GM19395 (cell line): Measurements from ENCODE around the gene NANS.
"Not testable (repeated sequence)": the region's sequence is repeated elsewhere in the genome, so short reads cannot be mapped to it uniquely, and the experiment has no call there.

Source experiments
- ATAC-seq: cut with Tn5 transposase; IDR thresholded peaks from one replicate; pipeline ENCODE4 v1.9.1; 2021; ENCODE audit warnings: mild to moderate bottlenecking, moderate library complexity; ENCODE audit not compliant: unreplicated experiment

NANS gene

DNA sequence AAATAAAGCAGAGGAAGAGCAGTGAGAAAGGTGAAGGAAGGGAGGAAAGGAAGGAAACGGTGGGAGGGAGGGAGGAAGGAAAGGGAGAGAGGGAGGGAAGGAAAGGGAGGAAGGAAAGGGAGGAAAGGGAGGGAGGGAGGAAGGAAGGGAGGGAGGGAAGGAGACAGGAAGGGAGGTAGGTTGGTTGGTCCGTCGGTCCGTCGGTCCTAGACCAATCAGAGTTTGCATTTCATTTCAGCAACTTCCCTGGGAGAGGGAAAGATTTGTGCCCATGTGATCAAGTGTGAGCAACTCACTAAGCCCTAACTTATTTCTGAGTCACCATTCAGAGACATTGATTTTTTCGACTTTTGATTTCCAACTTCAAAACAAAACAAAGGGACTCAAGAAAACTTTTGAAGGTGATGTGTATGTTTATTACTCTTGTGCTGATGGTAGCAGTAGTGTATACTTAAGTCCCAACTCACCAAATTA lies 18.8 kb downstream of the NANS start:
- ATAC-seq: no peak

DNA sequence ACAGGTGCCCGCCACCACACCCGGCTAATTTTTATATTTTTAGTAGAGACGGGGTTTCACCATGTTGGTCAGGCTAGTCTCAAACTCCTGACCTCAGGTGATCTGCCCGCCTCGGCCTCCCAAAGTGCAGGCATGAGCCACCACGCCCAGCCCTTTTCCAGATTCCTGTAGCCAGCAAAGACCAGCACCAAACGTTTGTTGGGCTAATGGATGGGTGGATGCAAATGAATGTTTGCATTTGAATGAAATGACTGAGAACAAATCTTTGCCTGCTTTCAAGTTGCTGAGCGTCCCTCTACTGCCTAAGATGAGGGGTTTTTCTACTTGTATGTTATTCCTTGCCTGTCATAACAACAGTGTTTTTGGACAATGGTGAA lies 20.0 kb downstream of the NANS start:
- not testable (repeated sequence) for ATAC-seq

- no peak for ATAC-seq
Measured at GRCh38 chr9:98078895-98079294, 22.4 kb downstream of the NANS start.

DNA sequence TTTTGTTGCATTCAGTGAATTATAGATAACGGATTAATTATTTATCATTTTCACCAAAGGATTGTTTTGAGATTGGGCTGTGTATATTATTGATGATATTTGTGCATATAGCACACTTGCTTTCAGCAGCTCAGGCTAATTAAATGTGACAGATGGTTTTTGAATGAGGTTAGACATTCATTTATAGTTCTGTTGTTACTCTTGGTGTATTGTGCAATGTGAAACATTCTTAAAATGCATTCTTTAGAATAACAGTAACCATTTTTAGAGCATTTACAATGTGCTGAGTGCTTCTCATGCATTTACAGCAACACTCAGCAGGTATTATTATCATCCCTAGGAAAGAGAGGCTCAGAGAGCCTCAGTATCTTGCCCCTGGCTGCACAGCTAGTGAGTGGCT lies 23.8 kb downstream of the NANS start:
- ATAC-seq: no peak

- ATAC-seq: no peak
Measured at GRCh38 chr9:98080780-98081179, 24.2 kb downstream of the NANS start.

- no peak for ATAC-seq
Measured at GRCh38 chr9:98081477-98082219, 25.1 kb downstream of the NANS start.

- no peak for ATAC-seq
Measured at GRCh38 chr9:98083061-98083501, 26.5 kb downstream of the NANS start.

GRCh38 chr9:98083566-98084183 lies 27.1 kb downstream of the NANS start:
- ATAC-seq: no peak

DNA sequence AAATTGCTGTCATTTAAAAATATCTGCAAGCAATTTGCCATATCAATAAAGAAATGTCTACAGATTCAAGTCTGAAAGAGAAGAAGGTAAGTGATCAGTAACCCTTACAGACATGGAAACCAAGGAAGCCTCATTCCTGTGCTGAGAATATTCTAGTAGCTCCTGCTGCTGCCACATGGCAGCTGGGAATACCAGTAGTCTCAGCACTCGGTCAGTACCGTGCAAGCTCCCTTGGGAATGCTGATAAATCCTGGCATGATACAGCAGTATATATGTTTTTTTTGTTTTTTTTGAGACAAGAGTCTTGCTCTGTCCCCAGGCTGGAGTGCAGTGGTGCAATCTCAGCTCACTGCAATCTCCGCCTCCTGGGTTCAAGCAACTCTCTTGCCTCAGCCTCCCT lies 27.9 kb downstream of the NANS start:
- ATAC-seq: no peak

DNA sequence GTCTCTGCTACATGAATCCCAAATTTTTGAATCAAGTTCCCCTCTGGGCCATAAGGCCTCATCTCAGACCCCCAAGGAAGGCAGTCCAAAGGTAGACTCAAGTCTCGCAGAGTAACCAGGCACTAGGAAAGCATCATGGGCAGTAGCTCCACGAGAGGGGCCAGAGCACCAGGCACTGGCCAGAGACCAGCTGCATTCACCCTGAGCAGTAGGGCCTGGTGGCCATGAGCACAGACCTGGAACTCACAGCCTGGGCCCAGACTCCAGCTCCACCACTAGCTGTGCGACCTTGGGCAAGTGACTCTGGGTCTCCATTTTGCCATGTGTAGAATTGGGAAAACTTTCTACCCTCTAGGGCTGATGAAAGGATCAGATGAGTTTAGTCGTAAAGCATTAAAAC lies 28.5 kb downstream of the NANS start:
- no peak for ATAC-seq

DNA sequence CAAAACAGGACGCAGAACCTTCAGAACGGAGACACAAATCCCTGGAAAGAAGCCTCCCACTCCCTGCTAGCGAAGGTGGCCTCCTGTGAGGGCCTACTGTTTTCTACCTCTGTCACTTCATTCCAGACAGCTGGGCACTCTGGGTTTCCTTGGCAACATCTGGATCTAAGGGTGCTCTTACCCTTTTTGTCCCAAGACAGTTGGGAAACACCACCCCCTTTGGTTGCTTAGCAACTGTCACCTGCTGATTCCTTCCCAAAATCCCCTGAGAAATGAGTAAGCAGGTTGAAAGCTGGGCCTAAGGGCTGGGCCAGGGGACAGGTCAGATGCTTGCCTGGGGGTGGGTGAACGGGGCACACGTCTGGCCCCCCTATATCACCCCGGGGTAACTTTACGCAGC lies 29.4 kb downstream of the NANS start:
- ATAC-seq: no peak

DNA sequence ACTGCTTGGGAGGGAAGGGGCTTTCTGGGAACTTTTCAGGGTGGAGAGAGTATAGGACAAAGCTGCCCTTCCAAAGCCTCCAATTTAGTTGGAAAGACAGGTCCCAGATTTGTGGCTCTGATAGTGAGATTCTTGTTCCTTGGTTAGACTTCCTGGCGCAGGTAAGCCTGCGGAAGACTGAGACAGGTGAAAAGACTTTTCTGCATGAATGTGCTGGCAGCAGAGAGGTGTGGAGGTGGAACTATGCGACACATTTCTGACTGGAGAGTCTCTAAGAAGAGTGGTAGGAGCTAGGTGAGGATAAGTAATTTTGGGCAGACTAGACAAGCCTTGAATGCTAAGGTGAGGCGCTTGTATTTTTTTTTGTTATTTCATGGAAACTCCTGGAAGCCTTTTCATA lies 29.9 kb downstream of the NANS start:
- ATAC-seq: no peak

GRCh38 chr9:98087420-98088354 lies 31.2 kb downstream of the NANS start:
- no peak for ATAC-seq

- ATAC-seq: not testable (repeated sequence)
Measured at GRCh38 chr9:98090674-98091073, 34.1 kb downstream of the NANS start.

DNA sequence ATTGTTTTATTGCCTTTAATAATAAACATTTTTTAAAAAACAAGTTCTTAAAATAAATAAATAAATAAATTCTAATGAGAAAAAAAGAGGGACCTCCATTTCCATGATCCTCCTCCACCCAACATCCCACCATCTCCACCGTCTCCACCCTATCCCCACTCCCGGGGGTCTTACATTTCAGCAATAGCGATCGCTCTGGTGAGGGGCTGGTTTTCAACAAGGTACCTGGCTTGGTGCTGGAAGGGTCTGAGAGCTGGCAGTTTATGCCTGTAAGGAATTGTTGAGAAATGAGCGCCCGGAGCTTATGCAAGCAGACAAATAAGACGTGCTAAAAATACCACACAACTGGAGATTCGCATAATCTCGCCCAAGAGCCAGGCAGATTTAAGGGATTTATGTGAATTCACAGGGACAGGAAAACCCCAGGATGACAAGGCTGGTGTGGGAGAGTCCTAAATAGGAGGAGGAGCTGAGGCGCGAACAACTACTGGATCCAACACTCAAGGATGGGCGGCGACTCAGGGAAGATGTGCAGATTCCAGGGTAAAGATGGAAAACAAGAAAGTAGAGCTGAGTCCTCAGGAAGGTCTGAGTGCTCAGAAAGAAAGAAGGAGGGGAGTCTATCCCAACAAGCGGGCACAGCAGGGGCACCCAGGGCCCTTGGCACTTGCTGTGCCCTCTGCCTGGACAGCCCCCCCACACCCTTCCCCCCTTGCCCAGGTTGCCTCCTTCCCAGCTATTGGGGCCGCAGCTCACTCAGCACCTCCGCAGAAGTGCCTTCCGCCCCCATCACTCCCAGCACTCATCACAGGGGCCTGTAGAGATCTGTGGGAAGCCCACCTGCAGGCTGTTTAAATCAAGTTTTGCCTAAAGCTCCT lies 35.4 kb downstream of the NANS start:
- ATAC-seq: no peak

- no peak for ATAC-seq
Measured at GRCh38 chr9:98092613-98092931, 36.0 kb downstream of the NANS start.

DNA sequence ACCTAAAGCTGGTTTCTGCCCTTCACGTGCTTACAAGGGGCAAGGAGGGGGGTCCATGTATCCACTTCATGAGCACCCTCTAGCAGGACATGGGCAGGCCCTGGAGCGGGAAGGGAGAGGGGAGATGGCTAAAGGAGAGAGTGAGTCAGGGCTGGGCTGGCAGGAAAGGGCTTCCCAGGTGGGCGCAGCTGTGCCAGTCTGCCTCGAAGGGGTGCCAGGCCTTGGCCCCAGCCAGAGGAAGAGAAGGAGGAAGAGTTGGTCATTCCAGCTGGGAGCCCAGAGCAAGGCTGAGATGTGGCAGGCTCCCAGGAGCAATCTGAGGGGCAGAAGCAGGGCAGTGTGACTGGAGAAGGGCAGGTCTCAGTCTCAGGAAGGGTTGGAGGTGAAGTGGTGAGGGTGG lies 37.8 kb downstream of the NANS start:
- ATAC-seq: no peak

DNA sequence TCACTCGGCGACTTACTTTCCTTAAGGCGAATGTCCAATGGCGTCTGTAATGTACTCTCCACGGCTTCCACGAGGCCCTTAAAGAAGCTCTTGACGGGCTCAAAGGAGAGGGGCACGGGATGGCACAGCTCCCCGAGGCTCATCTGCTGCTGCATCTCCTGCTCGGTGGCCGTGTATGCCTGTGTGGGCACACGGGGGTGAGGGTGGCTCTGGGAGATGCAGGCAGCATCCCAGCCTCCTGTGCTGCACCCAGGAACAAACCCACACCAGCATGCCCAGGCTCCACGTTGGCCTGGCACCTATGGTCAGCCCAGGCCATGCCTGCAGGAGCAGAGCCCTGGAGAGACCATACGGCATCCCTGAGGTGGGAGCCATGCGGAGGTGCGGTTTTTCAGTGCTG lies 38.3 kb downstream of the NANS start:
- no peak for ATAC-seq

DNA sequence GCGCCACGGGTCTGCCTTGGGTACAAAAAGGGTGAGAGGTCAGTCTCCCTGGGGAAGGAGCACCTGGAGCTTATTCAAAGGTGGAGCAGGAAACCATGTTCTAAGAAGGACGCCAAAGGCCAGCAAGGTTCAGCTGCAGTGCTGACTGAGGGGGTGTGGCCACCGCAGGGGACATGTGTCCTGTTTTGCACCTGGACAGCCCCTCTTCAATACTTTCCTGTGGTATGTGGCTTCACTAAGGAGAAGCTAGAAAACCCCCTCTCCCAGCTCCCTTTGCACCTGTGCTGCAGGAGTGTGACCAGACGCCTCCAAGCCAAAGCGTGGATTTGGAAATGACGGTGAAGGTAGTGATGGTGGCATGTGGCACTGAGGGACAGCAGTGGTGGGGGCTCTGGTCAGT lies 38.9 kb downstream of the NANS start:
- no peak for ATAC-seq

DNA sequence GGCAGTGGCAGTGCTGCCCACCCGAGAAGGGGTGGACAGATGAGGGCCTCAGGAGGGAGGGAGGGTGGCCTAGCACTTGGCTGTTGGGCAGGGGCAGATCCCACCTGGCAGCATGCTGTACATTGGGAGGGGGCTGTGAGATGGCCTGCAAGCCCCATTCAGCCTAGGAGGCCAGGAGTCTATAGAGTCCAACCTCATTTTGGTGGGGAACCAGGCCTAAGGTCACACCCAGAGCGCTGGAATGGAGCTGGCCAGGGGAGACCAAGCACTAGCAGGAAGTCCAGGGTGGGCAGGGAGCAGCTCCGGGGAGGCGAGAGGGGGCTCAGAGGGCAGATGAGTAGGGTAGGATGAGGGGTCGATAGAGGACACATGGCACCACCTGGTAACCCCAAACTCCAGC lies 39.6 kb downstream of the NANS start:
- ATAC-seq: no peak

DNA sequence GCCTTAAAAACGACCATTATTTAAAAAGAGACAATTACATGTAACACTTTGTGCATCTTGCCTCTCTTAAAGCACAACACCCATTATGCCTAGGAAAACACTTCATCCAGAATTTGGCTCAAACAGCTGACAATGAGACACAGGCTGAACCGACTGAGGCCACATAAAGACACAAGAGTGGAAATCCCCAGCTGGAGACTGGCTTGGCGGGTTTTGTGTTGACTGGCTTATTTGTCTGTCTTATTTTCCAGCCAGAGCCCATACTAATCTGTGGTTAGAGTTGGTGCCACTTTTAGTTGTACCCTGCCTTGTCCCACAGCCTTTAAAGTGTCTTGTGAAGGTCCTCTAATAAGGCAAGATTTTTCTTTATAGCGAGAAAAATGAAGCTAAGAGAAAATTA lies 41.3 kb downstream of the NANS start:
- ATAC-seq: no peak
